ENCODE data around the gene TBXA2R.

GRCh38 chr19:3547767-3548282 lies 58.9 kb downstream of the TBXA2R start:
- TF ChIP-seq POLR2A (IDR thresholded peaks at IDR 0.05): no peak
- no peak for TF ChIP-seq CTCF (IDR thresholded peaks at IDR 0.05)
